HepG2 (cell line): ENCODE results near the gene STX4. TPM values are rescaled to one million over a fixed set of nuclear protein-coding genes. Genes with fewer than 3 reads are reported as not detected.

Source experiments
- NR2F1 ChIP-seq, 2 experiments: fragments of 450-650 bp in 1 of 2; formaldehyde crosslinking in 1 of 2; IDR thresholded peaks; 2 replicates each; pipeline versions ENCODE4 v1.5.0 to v1.6.1; 2016 to 2020; ENCODE audit warnings: mild to moderate bottlenecking in 1 of 2, missing compliant biosample characterization in 1 of 2, missing genetic modification reagents in 1 of 2, moderate library complexity in 1 of 2
- NR2F2 ChIP-seq: IDR thresholded peaks from 2 replicates; pipeline ENCODE4 v1.6.1; 2012; ENCODE audit warnings: low read depth, inconsistent platforms, borderline replicate concordance
- RELA ChIP-seq: sonication (generic); formaldehyde crosslinking; IDR thresholded peaks from 2 replicates; pipeline ENCODE4 v1.4.0; 2020; ENCODE audit warnings: missing genetic modification reagents
- ZBTB39 ChIP-seq: sonication (generic); formaldehyde crosslinking; IDR thresholded peaks from 2 replicates; pipeline ENCODE4 v1.5.0; 2020; ENCODE audit warnings: missing genetic modification reagents
- ZBTB40 ChIP-seq, 2 experiments: fragments of 450-650 bp in 1 of 2; sonication (generic) in 1 of 2; formaldehyde crosslinking in 1 of 2; IDR thresholded peaks; 2 replicates each; pipeline versions ENCODE4 v1.6.1 to v1.8.0; 2016 to 2022; ENCODE audit warnings: antibody characterized with exemption in 1 of 2, mild to moderate bottlenecking in 1 of 2, missing genetic modification reagents in 1 of 2
- ZFP62 ChIP-seq: sonication (generic); formaldehyde crosslinking; IDR thresholded peaks from 2 replicates; pipeline ENCODE4 v1.4.0; 2020; ENCODE audit warnings: missing genetic modification reagents
- ZFP91 ChIP-seq: sonication (generic); formaldehyde crosslinking; IDR thresholded peaks from 2 replicates; pipeline ENCODE4 v1.9.0; 2022; ENCODE audit warnings: missing genetic modification reagents, mild to moderate bottlenecking, borderline replicate concordance
- ZNF503 ChIP-seq: sonication (generic); formaldehyde crosslinking; IDR thresholded peaks from 2 replicates; pipeline ENCODE4 v1.4.0; 2020; ENCODE audit warnings: missing genetic modification reagents
- ZNF670 ChIP-seq: sonication (generic); formaldehyde crosslinking; IDR thresholded peaks from 2 replicates; pipeline ENCODE4 v1.8.0; 2022; ENCODE audit warnings: mild to moderate bottlenecking, missing genetic modification reagents, borderline replicate concordance
- ZNF713 ChIP-seq: sonication (generic); formaldehyde crosslinking; IDR thresholded peaks from 2 replicates; pipeline ENCODE4 v1.4.0; 2020; ENCODE audit warnings: mild to moderate bottlenecking, missing genetic modification reagents
- ZNF878 ChIP-seq: sonication (generic); formaldehyde crosslinking; IDR thresholded peaks from 2 replicates; pipeline ENCODE4 v1.8.1; 2023; ENCODE audit warnings: mild to moderate bottlenecking, missing genetic modification reagents, moderate library complexity
- ZSCAN31 ChIP-seq: sonication (generic); formaldehyde crosslinking; IDR thresholded peaks from 2 replicates; pipeline ENCODE4 v1.5.0; 2020; ENCODE audit warnings: low read depth, mild to moderate bottlenecking, missing genetic modification reagents
- polyA plus RNA-seq, 8 experiments: library from polyadenylated mRNA; depleted of rRNA in 3 of 8; stranded (reverse) in 7 of 8; unstranded in 1 of 8; fragments of >200 nt; fragmentation: Illumina TruSeq in 4 of 8; extraction: Trizol in 4 of 8; gene quantifications; 2 replicates each; pipeline versions ENCODE4 v1.2.1 to v1.2.3, GENCODE V29; 2011 to 2016; ENCODE audit warnings: low read depth in 4 of 8, missing spikeins in 1 of 8, mixed read lengths in 1 of 8; ENCODE audit not compliant: insufficient read depth in 1 of 8
- total RNA-seq, 5 experiments: library from RNA; depleted of rRNA; stranded (reverse); fragments of >200 nt; fragmentation: Illumina TruSeq; extraction: Trizol; gene quantifications; 2 replicates each; pipeline ENCODE4 v1.2.3, GENCODE V29; 2016; ENCODE audit warnings: low read depth in 1 of 5

STX4 gene
- total and polyA plus RNA-seq, 2 of the 13 experiments (the other 11 are each of a cell fraction or from before 2014, with no cell fraction given): 29.2 to 34.6 TPM

GRCh38 chr16:31033709-31034492, 543 bp downstream of the STX4 start (continued):
- TF ChIP-seq ZNF503 (no peak), NR2F1 (CRISPR knock-in tag; IDR thresholded peaks at IDR 0.05) (no peak), ZFP62 (CRISPR knock-in tag) (no peak), ZNF670 (no peak), ZFP91 (CRISPR knock-in tag) (peak; percentile 51; the same call in 1 of the 2 replicates), ZNF713 (CRISPR knock-in tag) (peak; percentile 2; the same call in 1 of the 2 replicates), ZBTB39 (CRISPR knock-in tag) (no peak), NR2F2 (peak; percentile 14; the same call in 1 of the 2 replicates), ZBTB40 (IDR thresholded peaks at IDR 0.05) (no peak), ZBTB40 (CRISPR knock-in tag; IDR thresholded peaks at IDR 0.05) (peak; percentile 44; the same call in 1 of the 2 replicates), ZSCAN31 (CRISPR knock-in tag) (peak; percentile 88), ZNF878 (CRISPR knock-in tag) (peak; percentile 18; the same call in 1 of the 2 replicates), RELA (CRISPR knock-in tag) (no peak)
